Fibroblast of lung (primary cell): ENCODE results near the gene TLCD1. TPM values are rescaled to one million over a fixed set of nuclear protein-coding genes. Genes with fewer than 3 reads are reported as not detected.

Source experiments
- DNase-seq, 2 donors: peaks; one replicate each; pipeline versions ENCODE4 v3.0.0 to v3.0.0-alpha.2; 2010; ENCODE audit warnings: low read depth in 2 of 2
- H2AFZ ChIP-seq: 2 replicates; pipeline ENCODE4 v1.5.1; 2012; ENCODE audit warnings: low read length, control low read depth, inconsistent platforms
- H3K27ac ChIP-seq: 2 replicates; pipeline ENCODE4 v1.5.1; 2011; ENCODE audit warnings: low read length, control low read depth; ENCODE audit not compliant: insufficient read depth
- H3K27me3 ChIP-seq: 2 replicates; pipeline ENCODE4 v1.5.1; 2011; ENCODE audit warnings: mild to moderate bottlenecking, low read length; ENCODE audit not compliant: control insufficient read depth, insufficient read depth
- H3K36me3 ChIP-seq: 2 replicates; pipeline ENCODE4 v1.5.1; 2011; ENCODE audit warnings: low read length; ENCODE audit not compliant: control insufficient read depth, insufficient read depth
- H3K4me1 ChIP-seq: 2 replicates; pipeline ENCODE4 v1.5.1; 2011; ENCODE audit warnings: low read length; ENCODE audit not compliant: control insufficient read depth, insufficient read depth; ENCODE audit errors: extremely low read depth
- H3K4me2 ChIP-seq: 2 replicates; pipeline ENCODE4 v1.5.1; 2011; ENCODE audit warnings: low read length, control low read depth; ENCODE audit not compliant: insufficient read depth; ENCODE audit errors: extremely low read depth
- H3K4me3 ChIP-seq, 4 experiments: fragments of 200-600 bp in 1 of 4; sonication (generic) in 1 of 4; replicated peaks in 1 of 4; 2 replicates each; pipeline ENCODE4 v1.5.1; 2011 to 2016; ENCODE audit warnings: low read length in 4 of 4, low read depth in 3 of 4, mild to moderate bottlenecking in 3 of 4, control low read depth in 2 of 4, inconsistent platforms in 1 of 4, mixed read lengths in 1 of 4; ENCODE audit not compliant: insufficient read depth in 1 of 4; ENCODE audit errors: control extremely low read depth in 1 of 4
- H3K79me2 ChIP-seq: 2 replicates; pipeline ENCODE4 v1.5.1; 2012; ENCODE audit warnings: mild to moderate bottlenecking, low read length, inconsistent platforms; ENCODE audit not compliant: control insufficient read depth, insufficient read depth
- H3K9ac ChIP-seq: 2 replicates; pipeline ENCODE4 v1.5.1; 2011; ENCODE audit warnings: mild to moderate bottlenecking, low read length, control low read depth; ENCODE audit not compliant: insufficient read depth
- H3K9me3 ChIP-seq: 2 replicates; pipeline ENCODE4 v1.5.1; 2012; ENCODE audit warnings: low read depth, low read length; ENCODE audit not compliant: control insufficient read depth, insufficient read depth
- H4K20me1 ChIP-seq: 2 replicates; pipeline ENCODE4 v1.5.1; 2011; ENCODE audit warnings: low read length; ENCODE audit not compliant: control insufficient read depth, insufficient read depth; ENCODE audit errors: extremely low read depth
- EZH2 ChIP-seq: IDR thresholded peaks from 2 replicates; pipeline ENCODE4 v1.5.1; 2012; ENCODE audit warnings: low read length, control low read depth, mild to moderate bottlenecking; ENCODE audit errors: missing control alignments
- polyA plus RNA-seq, 2 donors: library from polyadenylated mRNA; depleted of rRNA in 1 of 2; stranded (reverse) in 1 of 2; unstranded in 1 of 2; fragments of >200 nt; gene quantifications; 2 replicates each; pipeline ENCODE4 v1.2.1, GENCODE V29; 2011 to 2012; ENCODE audit warnings: missing spikeins in 1 of 2
- total RNA-seq: library from RNA; depleted of rRNA; stranded (reverse); fragments of >200 nt; gene quantifications from 2 replicates; pipeline ENCODE4 v1.2.1, GENCODE V29; 2014
- TF ChIP-seq, protein P1 (sequence below), 2 donors: IDR thresholded peaks in 1 of 2; conservative IDR thresholded peaks in 1 of 2; 1 replicate in 1 of 2; 2 replicates in 1 of 2; pipeline ENCODE4 v1.5.1; 2011 to 2012; ENCODE audit warnings: low read length in 2 of 2, control low read depth in 1 of 2, inconsistent platforms in 1 of 2, low read depth in 1 of 2, mild to moderate bottlenecking in 1 of 2

Gene TLCD1
- total and polyA plus RNA-seq, 2 donors (not counting 1 experiment from before 2014, with no cell fraction given), result 6.6 to 10.8 TPM

DNA sequence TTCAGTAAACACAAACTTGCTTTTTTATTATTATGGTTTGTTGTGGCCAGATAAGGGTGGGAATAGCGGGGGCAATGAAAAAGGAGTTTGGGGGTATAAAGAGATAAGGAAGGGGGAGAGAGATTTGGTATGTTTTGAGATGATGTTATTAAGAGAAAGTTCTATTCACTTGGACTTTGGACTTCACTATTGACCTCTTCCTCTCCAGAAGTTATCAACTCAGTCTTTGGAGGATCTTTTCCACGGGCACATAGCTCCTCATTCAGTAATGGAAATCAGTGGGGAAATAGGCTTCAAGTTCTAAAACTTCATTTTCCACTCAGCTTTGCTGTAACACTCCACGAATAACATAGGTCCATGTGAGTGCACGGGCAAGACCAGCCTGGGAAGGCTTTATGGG, 37.6 kb downstream of the TLCD1 start:
- Histone ChIP-seq H3K4me1 (no peaks in the 10 kb centered on the region), H3K36me3 (peaks cover 24% of the 10 kb centered on the region), H3K4me3 (no peak overlapping the region), H3K27ac (no peak overlapping the region), H3K9me3 (no peaks in the 10 kb centered on the region), H3K79me2 (no peaks in the 10 kb centered on the region), H2AFZ (no peak overlapping the region), H3K27me3 (no peaks in the 10 kb centered on the region), H3K9ac (no peak overlapping the region), H4K20me1 (no peaks in the 10 kb centered on the region), H3K4me2 (no peak overlapping the region)
- TF ChIP-seq, protein P1, sequence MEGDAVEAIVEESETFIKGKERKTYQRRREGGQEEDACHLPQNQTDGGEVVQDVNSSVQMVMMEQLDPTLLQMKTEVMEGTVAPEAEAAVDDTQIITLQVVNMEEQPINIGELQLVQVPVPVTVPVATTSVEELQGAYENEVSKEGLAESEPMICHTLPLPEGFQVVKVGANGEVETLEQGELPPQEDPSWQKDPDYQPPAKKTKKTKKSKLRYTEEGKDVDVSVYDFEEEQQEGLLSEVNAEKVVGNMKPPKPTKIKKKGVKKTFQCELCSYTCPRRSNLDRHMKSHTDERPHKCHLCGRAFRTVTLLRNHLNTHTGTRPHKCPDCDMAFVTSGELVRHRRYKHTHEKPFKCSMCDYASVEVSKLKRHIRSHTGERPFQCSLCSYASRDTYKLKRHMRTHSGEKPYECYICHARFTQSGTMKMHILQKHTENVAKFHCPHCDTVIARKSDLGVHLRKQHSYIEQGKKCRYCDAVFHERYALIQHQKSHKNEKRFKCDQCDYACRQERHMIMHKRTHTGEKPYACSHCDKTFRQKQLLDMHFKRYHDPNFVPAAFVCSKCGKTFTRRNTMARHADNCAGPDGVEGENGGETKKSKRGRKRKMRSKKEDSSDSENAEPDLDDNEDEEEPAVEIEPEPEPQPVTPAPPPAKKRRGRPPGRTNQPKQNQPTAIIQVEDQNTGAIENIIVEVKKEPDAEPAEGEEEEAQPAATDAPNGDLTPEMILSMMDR (conservative IDR thresholded peaks at IDR 0.05 in 1 of 2, IDR thresholded peaks at IDR 0.05 in 1 of 2; ENCODE audit: low read depth in 1 of 2, low read length in 2 of 2), result no peak
- no peak for TF ChIP-seq EZH2
- no peak for DNase-seq

DNA sequence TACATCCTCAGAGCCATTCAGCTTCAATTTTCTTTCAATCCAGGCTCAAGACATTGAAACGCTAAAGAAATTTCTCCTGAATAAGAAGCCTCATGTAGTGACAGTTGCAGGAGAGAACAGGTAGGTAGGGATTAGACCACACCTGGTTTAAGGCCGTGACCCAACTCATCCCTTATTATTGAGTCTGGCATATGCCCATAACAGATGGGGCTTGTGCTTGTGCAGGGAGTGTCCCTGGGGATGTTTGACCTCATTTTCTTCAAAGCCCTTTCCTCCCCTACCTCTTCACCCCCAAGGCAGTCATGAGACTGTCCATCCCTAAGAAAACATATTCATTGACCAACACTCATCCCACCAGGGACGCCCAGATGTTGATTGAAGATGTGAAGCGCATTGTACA, 39.7 kb downstream of the TLCD1 start:
- Histone ChIP-seq H3K27ac (no peak overlapping the region), H3K27me3 (no peaks in the 10 kb centered on the region), H3K9me3 (no peaks in the 10 kb centered on the region), H2AFZ (no peak overlapping the region), H3K4me3 (no peak overlapping the region), H4K20me1 (no peaks in the 10 kb centered on the region), H3K36me3 (peaks cover 32% of the 10 kb centered on the region), H3K4me1 (no peaks in the 10 kb centered on the region), H3K9ac (no peak overlapping the region), H3K4me2 (no peak overlapping the region), H3K79me2 (no peaks in the 10 kb centered on the region)
- DNase-seq, result no peak
- TF ChIP-seq, protein P1 (conservative IDR thresholded peaks at IDR 0.05 in 1 of 2, IDR thresholded peaks at IDR 0.05 in 1 of 2; ENCODE audit: low read depth in 1 of 2, low read length in 2 of 2), result no peak
- no peak for TF ChIP-seq EZH2

DNA sequence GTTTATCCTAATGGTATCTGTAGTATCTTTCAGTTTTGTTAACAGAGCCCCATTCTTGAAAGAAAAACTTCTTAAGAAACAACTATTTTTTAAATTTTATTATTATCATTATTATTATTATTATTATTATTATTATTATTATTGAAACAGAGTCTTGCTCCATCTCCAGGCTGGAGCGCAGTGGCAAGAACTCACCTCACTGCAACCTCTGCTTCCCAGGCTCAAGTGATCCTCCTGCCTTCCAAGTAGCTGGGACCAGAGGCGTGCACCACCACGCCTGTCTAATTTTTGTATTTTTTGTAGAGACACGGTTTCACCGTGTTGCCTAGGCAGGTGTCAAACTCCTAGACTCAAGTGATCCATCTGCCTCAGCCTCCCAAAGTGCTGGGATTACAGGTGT, 40.7 kb downstream of the TLCD1 start:
- Histone ChIP-seq H3K79me2 (no peaks in the 10 kb centered on the region), H3K4me3 (no peak overlapping the region), H4K20me1 (no peaks in the 10 kb centered on the region), H3K27me3 (no peaks in the 10 kb centered on the region), H3K36me3 (peaks cover 34% of the 10 kb centered on the region), H2AFZ (no peak overlapping the region), H3K4me1 (no peaks in the 10 kb centered on the region), H3K27ac (no peak overlapping the region), H3K9me3 (no peaks in the 10 kb centered on the region), H3K9ac (no peak overlapping the region), H3K4me2 (no peak overlapping the region)
- no peak for DNase-seq
- TF ChIP-seq, protein P1 (conservative IDR thresholded peaks at IDR 0.05 in 1 of 2, IDR thresholded peaks at IDR 0.05 in 1 of 2; ENCODE audit: low read depth in 1 of 2, low read length in 2 of 2), result no peak
- no peak for TF ChIP-seq EZH2
